GM18858 (cell line): ENCODE data around the gene SCFD2.
"Not testable (repeated sequence)": the region's sequence is repeated elsewhere in the genome, so short reads cannot be mapped to it uniquely, and the experiment has no call there.

ENCODE experiments used
- ATAC-seq: cut with Tn5 transposase; IDR thresholded peaks from one replicate; pipeline ENCODE4 v1.9.1; 2021; ENCODE audit not compliant: unreplicated experiment

Gene SCFD2

GRCh38 chr4:53365486-53366300 is at the start of gene SCFD2:
TSS of gene SCFD2 (minus strand) at chr4:53366061.
- peak; percentile 93 for ATAC-seq

- not testable (repeated sequence) for ATAC-seq
These were observed 43.6 kb upstream of the SCFD2 start for GRCh38 chr4:53409479-53409878.

DNA sequence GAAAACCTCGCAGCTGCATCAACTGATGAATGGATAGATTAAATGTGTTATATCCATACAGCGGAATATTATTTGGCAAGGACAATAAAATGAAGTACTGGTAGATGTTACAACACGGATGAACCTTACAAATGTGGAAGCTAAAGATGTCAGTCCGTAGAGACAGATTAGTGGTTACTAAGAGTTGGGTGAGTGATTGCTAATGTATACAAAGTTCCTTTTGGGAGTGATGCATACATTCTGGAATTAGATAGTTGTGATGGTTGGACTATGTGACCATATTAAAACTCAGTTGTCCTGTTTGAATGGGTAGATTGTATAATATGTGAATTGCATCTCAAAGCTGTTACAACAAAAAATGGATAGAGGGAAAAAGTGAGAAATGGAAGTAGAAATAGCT is 14.4 kb upstream of the SCFD2 start:
- ATAC-seq = no peak

DNA sequence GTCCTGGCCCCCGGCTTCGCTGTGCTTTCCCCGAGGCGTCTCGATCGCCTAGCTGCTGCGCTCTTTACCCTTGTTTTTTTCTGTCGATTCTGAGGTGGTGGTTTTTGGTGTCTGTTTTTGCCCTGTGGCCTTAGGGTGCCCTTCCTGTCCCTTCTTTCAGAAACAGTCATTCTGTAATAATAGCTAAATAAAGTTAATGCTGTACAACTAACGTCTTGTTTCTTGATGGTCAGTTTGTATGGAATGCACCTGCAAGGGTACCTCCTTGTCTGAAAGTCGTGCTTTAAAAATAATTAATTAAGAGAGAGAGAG is 12.3 kb upstream of the SCFD2 start:
- ATAC-seq = peak; percentile 44

- ATAC-seq = peak; percentile 74
These were observed 11.7 kb upstream of the SCFD2 start, which contains the start of gene FIP1L1 for GRCh38 chr4:53377319-53378170. TSS of gene FIP1L1 (plus strand) at chr4:53377641. CDS start at chr4:53377839, 198 bp downstream.

GRCh38 chr4:53376900-53377299 is 11.0 kb upstream of the SCFD2 start:
- no peak for ATAC-seq

DNA sequence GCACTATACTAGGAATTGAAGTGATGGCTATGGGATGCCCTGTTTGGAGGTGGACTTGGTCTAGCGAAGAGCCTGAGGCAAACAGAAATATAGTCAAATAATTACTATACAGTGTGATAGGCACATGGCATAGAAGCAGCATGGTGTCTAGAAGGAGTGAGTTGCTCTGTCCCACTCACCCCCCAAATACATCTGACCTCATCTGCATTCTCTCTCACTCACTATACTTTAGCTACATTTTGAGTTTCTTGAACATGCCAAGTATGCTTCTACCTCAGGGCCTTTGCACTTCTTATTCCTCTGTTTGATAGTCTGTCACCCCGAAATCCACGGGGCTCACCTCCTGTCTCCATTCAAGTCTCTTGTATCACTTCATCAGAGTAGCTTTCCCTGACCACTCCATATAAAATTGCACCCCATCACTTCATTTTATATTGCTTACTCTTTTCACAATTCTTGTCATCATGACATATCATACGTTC is 9.0 kb upstream of the SCFD2 start:
- no peak for ATAC-seq

DNA sequence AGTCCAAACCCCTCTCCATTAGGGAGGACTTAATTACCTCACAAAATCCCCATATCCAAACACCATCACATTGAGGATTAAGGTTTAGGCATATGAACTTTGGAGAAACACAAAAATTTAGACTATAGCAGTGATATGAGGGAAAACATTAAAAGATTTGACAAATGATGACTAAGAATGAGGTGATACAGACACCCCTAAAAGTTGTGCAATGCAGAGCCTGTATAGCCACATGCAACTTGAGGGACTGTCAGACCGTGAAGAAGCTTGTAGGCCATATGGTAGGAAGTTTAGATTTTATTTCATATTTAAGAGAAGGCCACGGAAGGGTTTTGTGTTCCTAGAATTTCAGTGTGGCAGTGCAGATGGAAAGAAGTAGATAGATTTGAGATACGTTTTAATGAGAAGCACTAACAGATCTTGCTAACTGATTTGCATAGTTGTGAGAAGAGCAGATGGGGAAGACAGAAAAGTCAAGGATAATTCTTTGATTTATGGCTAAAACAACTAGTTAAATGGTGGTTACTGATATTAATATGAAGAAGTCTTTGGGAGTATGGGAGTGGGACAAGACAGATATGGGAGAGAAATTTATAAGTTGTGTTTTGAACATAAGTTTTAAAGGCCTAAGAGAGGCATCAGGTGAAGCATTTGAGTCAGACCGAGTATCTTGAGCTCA is 6.1 kb upstream of the SCFD2 start:
- no peak for ATAC-seq

DNA sequence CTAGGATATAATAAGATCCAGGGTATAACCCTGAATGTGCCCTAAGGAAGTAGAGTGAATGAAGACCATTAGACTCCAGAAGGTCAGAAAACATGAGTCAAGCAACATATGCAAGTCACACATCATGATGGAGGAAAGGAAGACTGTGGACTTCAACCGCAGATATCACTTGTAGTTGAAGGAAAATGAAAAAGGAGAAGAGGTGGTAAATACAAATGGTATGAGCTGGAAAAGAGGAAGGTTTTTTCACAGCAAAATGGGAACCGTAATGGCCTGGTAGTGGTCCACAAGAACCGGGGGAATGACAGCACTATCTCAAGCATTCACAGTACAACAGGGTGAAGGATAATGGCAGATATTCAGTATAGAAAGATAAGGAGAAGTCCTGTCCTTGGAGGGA is 5.2 kb upstream of the SCFD2 start:
- ATAC-seq = no peak

- ATAC-seq = no peak
These were observed 1.9 kb upstream of the SCFD2 start for GRCh38 chr4:53367721-53368120.

DNA sequence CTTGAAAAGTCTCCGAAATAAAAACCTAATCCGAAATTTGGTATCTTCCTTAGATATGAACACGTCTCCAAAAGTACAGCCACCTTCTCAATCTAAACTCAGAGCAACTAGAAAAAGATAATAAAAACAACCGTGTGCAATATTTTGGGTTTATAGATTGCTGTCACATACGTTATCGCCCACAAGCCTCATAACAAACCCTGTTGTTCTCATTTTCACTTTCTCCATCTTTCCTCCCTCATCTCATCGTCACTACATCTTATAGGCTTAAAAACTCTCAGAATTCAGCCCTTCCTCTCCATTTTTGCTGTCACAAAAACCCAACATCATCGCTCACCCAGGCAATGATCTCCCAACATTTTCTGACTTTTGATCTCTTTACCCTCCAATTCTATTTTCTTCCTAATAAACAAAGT is 448 bp upstream of the SCFD2 start:
- ATAC-seq = no peak

DNA sequence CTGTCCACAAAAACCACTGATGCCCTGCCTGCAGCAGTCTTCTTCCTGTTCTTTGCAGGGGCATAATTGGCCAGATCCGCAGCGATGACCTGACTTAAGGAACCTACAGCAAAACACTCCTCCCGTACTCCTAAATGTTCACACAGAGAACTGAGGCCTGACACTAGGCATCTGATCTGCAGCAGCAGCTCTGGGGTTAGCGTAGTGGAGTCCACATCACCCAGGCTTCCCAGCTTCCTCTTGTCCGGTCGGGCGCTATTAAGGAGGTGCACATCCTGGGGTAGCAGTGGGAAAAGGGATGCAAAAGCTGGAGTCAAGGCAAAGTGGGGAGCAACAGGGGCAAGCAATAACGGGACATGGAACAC is 758 bp downstream of the SCFD2 start:
- no peak for ATAC-seq

- no peak for ATAC-seq
These were observed 1.2 kb downstream of the SCFD2 start for GRCh38 chr4:53364624-53365023.

DNA sequence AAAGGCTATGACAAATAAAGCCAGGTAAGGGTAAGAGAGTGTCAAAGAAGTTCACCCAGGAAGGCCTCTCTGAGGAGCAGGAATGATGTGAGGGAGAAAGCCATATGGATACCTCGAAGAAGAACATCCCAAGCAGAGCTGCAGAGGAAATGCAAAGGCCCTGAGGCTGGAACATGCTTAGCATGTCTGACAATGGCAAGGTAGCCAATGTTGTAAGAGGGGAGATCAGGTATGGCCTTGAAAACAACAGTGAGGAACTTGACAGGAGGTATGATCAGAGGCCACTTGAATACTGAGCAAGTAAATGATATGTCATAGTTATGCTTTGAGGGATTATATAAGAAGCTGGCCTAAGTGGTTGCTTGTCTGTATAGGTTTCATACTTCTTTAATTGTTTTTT is 3.8 kb downstream of the SCFD2 start:
- no peak for ATAC-seq

- ATAC-seq = no peak
These were observed 4.4 kb downstream of the SCFD2 start for GRCh38 chr4:53361451-53361850.

- ATAC-seq = no peak
These were observed 9.8 kb downstream of the SCFD2 start for GRCh38 chr4:53355930-53356521.

- no peak for ATAC-seq
These were observed 11.7 kb downstream of the SCFD2 start for GRCh38 chr4:53354012-53354722.

DNA sequence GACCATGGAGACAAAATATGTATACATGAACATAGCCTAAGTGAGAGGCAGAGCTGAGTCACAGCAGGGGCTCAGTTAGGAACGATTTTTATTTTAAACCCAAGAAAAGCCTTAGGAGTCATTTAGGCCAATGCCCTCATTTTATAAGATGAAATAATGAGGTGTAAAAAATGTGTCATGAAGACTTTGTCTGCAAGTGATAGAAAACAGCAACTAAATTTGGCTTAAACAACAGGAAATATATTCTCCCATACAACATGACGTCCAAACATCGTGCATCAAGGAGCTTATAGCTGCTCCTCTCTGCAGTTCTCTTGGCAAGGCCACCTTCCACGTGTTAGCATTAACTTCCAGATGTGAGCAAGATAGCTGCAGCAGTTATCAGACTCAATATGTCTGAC is 16.8 kb downstream of the SCFD2 start:
- no peak for ATAC-seq

- ATAC-seq = no peak
These were observed 17.8 kb downstream of the SCFD2 start for GRCh38 chr4:53348046-53348445.
